Ovary (tissue), 3 donors: ENCODE data around the gene KATNB1.

Experiments used
- CTCF ChIP-seq, 3 donors: fragments of 450-650 bp in 2 of 3; fragments of 200-600 bp in 1 of 3; IDR thresholded peaks; one replicate each; pipeline versions ENCODE4 v1.5.1 to v1.8.0; 2016 to 2022; ENCODE audit warnings: antibody characterized with exemption in 3 of 3, mild to moderate bottlenecking in 1 of 3
- EP300 ChIP-seq: sonication (generic); formaldehyde crosslinking; IDR thresholded peaks from one replicate; pipeline ENCODE4 v1.6.1; 2017; ENCODE audit warnings: antibody characterized with exemption
- POLR2A ChIP-seq: fragments of 450-650 bp; IDR thresholded peaks from one replicate; pipeline ENCODE4 v1.6.1; 2017; ENCODE audit warnings: antibody characterized with exemption, mild to moderate bottlenecking, moderate library complexity
- donor health status: DM: no; HTN: no; CAD: no.

- TF ChIP-seq CTCF (IDR thresholded peaks at IDR 0.05): no peak
- no peak for TF ChIP-seq POLR2A
- TF ChIP-seq EP300: no peak
These were observed 50.4 kb downstream of the KATNB1 start for GRCh38 chr16:57785924-57786323.
